ENCODE data around the gene ZSWIM6.

- TF ChIP-seq, protein P1, sequence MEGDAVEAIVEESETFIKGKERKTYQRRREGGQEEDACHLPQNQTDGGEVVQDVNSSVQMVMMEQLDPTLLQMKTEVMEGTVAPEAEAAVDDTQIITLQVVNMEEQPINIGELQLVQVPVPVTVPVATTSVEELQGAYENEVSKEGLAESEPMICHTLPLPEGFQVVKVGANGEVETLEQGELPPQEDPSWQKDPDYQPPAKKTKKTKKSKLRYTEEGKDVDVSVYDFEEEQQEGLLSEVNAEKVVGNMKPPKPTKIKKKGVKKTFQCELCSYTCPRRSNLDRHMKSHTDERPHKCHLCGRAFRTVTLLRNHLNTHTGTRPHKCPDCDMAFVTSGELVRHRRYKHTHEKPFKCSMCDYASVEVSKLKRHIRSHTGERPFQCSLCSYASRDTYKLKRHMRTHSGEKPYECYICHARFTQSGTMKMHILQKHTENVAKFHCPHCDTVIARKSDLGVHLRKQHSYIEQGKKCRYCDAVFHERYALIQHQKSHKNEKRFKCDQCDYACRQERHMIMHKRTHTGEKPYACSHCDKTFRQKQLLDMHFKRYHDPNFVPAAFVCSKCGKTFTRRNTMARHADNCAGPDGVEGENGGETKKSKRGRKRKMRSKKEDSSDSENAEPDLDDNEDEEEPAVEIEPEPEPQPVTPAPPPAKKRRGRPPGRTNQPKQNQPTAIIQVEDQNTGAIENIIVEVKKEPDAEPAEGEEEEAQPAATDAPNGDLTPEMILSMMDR (IDR thresholded peaks at IDR 0.05) = no peak
- TF ChIP-seq REST (IDR thresholded peaks at IDR 0.05; ENCODE audit: insufficient read depth in 1 of 2, low read depth in 2 of 2, low read length in 1 of 2) (no peak), POLR2AphosphoS5 (IDR thresholded peaks at IDR 0.05; ENCODE audit: low read depth, low read length) (no peak), SIN3A (IDR thresholded peaks at IDR 0.05; ENCODE audit: borderline replicate concordance, insufficient read depth, low read depth, low read length) (no peak), TCF7L2 (IDR thresholded peaks at IDR 0.05; ENCODE audit: low read depth, low read length) (no peak)
Observed at GRCh38 chr5:61420016-61420415, 88.0 kb downstream of the ZSWIM6 start.
